CD4-positive, alpha-beta T cell (primary cell): ENCODE results near the gene KLHL2. TPM values are rescaled to one million over a fixed set of nuclear protein-coding genes. Genes with fewer than 3 reads are reported as not detected.
"Not testable (repeated sequence)": the region's sequence is repeated elsewhere in the genome, so short reads cannot be mapped to it uniquely, and the experiment has no call there.

Source experiments
- ATAC-seq: fragments of 200-7000 bp; cut with Tn5 transposase; one replicate; pipeline ENCODE4 v1.10.0; 2022; ENCODE audit warnings: mild to moderate bottlenecking; ENCODE audit not compliant: poor library complexity
- CTCF ChIA-PET: fragments of 350-600 bp; sonication (Branson Sonifier 250); formaldehyde crosslinking; loops from one replicate; lab custom pipeline; 2021; ENCODE audit warnings: antibody characterized with exemption, inconsistent platforms; lab: Charles Lee
- POLR2A ChIA-PET: fragments of 350-600 bp; sonication (Branson Sonifier 250); formaldehyde crosslinking; loops from one replicate; lab custom pipeline; 2021; ENCODE audit warnings: antibody characterized with exemption, inconsistent platforms; lab: Charles Lee
- DNase-seq, 14 experiments: peaks; one replicate each; pipeline ENCODE4 v3.0.0-alpha.2; 2013 to 2020; ENCODE audit warnings: mixed read lengths in 2 of 14
- H3K27ac ChIP-seq, 2 donors: one replicate each; pipeline versions ENCODE4 v1.5.1 to v1.7.0; 2013; ENCODE audit warnings: low read length in 2 of 2, low read depth in 1 of 2, mild to moderate bottlenecking in 1 of 2
- H3K27me3 ChIP-seq, 2 experiments: 1 replicate in 1 of 2; 2 replicates in 1 of 2; pipeline versions ENCODE4 v1.6.1 to v1.7.0; 2013; ENCODE audit warnings: low read length in 2 of 2, control low read depth in 1 of 2, mild to moderate bottlenecking in 1 of 2, moderate library complexity in 1 of 2; ENCODE audit not compliant: insufficient read depth in 2 of 2, control insufficient read depth in 1 of 2
- H3K36me3 ChIP-seq: one replicate; pipeline ENCODE4 v1.6.1; 2013; ENCODE audit warnings: low read length, control low read depth; ENCODE audit not compliant: insufficient read depth
- H3K4me1 ChIP-seq: one replicate; pipeline ENCODE4 v1.6.1; 2013; ENCODE audit warnings: low read length, control low read depth; ENCODE audit not compliant: insufficient read depth
- H3K4me3 ChIP-seq: one replicate; pipeline ENCODE4 v1.5.1; 2013; ENCODE audit warnings: mild to moderate bottlenecking, low read length, moderate library complexity
- H3K9me3 ChIP-seq, 2 experiments: 1 replicate in 1 of 2; 2 replicates in 1 of 2; pipeline versions ENCODE4 v1.6.1 to v1.7.0; 2013; ENCODE audit warnings: low read length in 2 of 2, mild to moderate bottlenecking in 2 of 2, control low read depth in 1 of 2, moderate library complexity in 1 of 2; ENCODE audit not compliant: control insufficient read depth in 1 of 2, insufficient read depth in 1 of 2
- H3K27ac Mint-ChIP-seq: one replicate; pipeline ENCODE4 v1.8.0; 2020; ENCODE audit warnings: mixed read lengths
- H3K27me3 Mint-ChIP-seq: one replicate; pipeline ENCODE4 v1.8.0; 2021; ENCODE audit warnings: mixed read lengths
- H3K36me3 Mint-ChIP-seq: one replicate; pipeline ENCODE4 v1.8.0; 2021; ENCODE audit warnings: low read depth, mixed read lengths
- H3K4me1 Mint-ChIP-seq: one replicate; pipeline ENCODE4 v1.8.0; 2021; ENCODE audit warnings: low read depth, mixed read lengths
- H3K4me3 Mint-ChIP-seq: one replicate; pipeline ENCODE4 v1.8.0; 2020; ENCODE audit warnings: mild to moderate bottlenecking, mixed read lengths
- H3K9me3 Mint-ChIP-seq: one replicate; pipeline ENCODE4 v1.8.0; 2020; ENCODE audit warnings: mixed read lengths
- intact Hi-C, 2 experiments: fragments of 100-400 bp; cut with DNase I in 1 of 2; cut with micrococcal nuclease in 1 of 2; formaldehyde crosslinking; loops; one replicate each; pipeline versions ENCODE4 v1.15.1 to v1.9.0; 2023 to 2025; cut with DNase I, micrococcal nuclease
- total RNA-seq, 174 experiments: library from RNA in 2 of 174; stranded (reverse) in 2 of 174; gene quantifications; one replicate each; pipeline ENCODE4 v1.2.3 and lab custom pipeline; 2021 to 2026
- TF ChIP-seq, protein P1 (sequence below): fragments of 200-600 bp; IDR thresholded peaks from one replicate; pipeline ENCODE4 v1.8.0; 2022; ENCODE audit warnings: antibody characterized with exemption, mild to moderate bottlenecking

Gene KLHL2
- total RNA-seq, 2 experiments from 2014 or later: 19.9 to 20.0 TPM

DNA sequence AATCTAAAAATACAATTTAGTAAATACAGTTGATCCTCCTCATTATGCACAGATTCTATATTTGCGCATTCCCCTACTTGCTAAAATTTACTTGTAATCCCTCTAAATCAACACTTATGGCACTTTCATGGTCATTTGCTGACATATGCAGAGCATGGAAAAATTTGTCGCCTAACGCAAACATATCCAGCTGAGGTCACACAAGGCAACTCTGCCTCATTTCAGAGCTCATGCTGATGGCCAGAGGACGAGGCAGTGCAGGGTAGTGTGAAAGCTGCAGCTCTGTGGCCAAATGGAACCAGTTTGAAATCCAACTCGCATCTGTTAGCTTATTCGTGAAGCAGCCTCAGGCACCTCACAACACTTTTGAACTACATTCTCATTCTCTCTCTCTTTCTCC, 39.7 kb upstream of the KLHL2 start:
- no peaks in the 10 kb centered on the region for H3K4me1 ChIP-seq
- no peak for ATAC-seq
- H3K9me3 ChIP-seq: no peaks in the 10 kb centered on the region
- no peaks in the 10 kb centered on the region for H3K36me3 ChIP-seq
- Mint-ChIP-seq H3K36me3 (no peaks in the 10 kb centered on the region), H3K9me3 (peaks cover 3% of the 10 kb centered on the region), H3K4me3 (no peak overlapping the region), H3K27me3 (peaks cover 12% of the 10 kb centered on the region), H3K27ac (no peak overlapping the region), H3K4me1 (no peaks in the 10 kb centered on the region)
- POLR2A ChIA-PET: no interaction called here
- CTCF ChIA-PET: no interaction called here
- intact Hi-C loops: no loop called here
- H3K4me3 ChIP-seq: no peak overlapping the region
- H3K27ac ChIP-seq: no peak overlapping the region
- TF ChIP-seq, protein P1, sequence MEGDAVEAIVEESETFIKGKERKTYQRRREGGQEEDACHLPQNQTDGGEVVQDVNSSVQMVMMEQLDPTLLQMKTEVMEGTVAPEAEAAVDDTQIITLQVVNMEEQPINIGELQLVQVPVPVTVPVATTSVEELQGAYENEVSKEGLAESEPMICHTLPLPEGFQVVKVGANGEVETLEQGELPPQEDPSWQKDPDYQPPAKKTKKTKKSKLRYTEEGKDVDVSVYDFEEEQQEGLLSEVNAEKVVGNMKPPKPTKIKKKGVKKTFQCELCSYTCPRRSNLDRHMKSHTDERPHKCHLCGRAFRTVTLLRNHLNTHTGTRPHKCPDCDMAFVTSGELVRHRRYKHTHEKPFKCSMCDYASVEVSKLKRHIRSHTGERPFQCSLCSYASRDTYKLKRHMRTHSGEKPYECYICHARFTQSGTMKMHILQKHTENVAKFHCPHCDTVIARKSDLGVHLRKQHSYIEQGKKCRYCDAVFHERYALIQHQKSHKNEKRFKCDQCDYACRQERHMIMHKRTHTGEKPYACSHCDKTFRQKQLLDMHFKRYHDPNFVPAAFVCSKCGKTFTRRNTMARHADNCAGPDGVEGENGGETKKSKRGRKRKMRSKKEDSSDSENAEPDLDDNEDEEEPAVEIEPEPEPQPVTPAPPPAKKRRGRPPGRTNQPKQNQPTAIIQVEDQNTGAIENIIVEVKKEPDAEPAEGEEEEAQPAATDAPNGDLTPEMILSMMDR: no peak
- DNase-seq: no peak
- H3K27me3 ChIP-seq: peaks cover 0 to 2% of the 10 kb centered on the region in 2 experiments

DNA sequence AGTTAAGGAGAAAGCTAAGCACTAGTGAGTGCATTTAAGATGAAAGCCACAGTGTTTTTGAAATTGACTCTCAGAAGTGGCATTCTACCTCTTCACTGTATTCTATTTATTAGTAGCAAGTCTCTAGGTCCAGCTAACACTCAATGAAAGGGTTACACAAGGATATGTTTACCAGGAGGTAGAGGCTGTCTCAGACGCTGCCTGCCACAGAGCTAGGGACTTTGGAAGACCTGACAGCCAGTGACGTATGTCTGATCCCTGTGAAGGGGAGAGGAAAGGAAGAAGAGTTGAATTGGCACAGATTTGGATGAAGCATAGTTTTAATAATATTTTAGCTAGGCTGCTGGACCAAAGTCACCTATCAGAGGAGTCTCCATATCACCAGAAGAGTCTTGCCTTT, 36.5 kb upstream of the KLHL2 start:
- H3K27me3 ChIP-seq: no peaks in the 10 kb centered on the region
- no peak overlapping the region for H3K4me3 ChIP-seq
- Mint-ChIP-seq H3K4me3 (no peak overlapping the region), H3K4me1 (no peaks in the 10 kb centered on the region), H3K27me3 (peaks cover 16% of the 10 kb centered on the region), H3K36me3 (no peaks in the 10 kb centered on the region), H3K27ac (no peak overlapping the region), H3K9me3 (peaks cover 3% of the 10 kb centered on the region)
- TF ChIP-seq, protein P1: no peak
- no peaks in the 10 kb centered on the region for H3K9me3 ChIP-seq
- DNase-seq: no peak
- H3K36me3 ChIP-seq: no peaks in the 10 kb centered on the region
- ATAC-seq: no peak
- POLR2A ChIA-PET: interaction anchor here (0.7 kb wide), 1 partner anchor 1387 kb away, joined by 3 read pairs; no protein-coding TSS in a partner anchor
- CTCF ChIA-PET: no interaction called here
- intact Hi-C loops: no loop called here
- no peak overlapping the region for H3K27ac ChIP-seq
- no peaks in the 10 kb centered on the region for H3K4me1 ChIP-seq

GRCh38 chr4:165175470-165175869, 31.9 kb upstream of the KLHL2 start:
- intact Hi-C loops, H3K9me3 ChIP-seq, H3K4me3 Mint-ChIP-seq, H3K36me3 Mint-ChIP-seq, H3K4me1 ChIP-seq, H3K27ac ChIP-seq, POLR2A ChIA-PET, H3K27me3 ChIP-seq, ATAC-seq, H3K36me3 ChIP-seq, DNase-seq, H3K9me3 Mint-ChIP-seq, CTCF ChIA-PET, H3K27me3 Mint-ChIP-seq, H3K27ac Mint-ChIP-seq, H3K4me1 Mint-ChIP-seq, H3K4me3 ChIP-seq: not testable (repeated sequence)

DNA sequence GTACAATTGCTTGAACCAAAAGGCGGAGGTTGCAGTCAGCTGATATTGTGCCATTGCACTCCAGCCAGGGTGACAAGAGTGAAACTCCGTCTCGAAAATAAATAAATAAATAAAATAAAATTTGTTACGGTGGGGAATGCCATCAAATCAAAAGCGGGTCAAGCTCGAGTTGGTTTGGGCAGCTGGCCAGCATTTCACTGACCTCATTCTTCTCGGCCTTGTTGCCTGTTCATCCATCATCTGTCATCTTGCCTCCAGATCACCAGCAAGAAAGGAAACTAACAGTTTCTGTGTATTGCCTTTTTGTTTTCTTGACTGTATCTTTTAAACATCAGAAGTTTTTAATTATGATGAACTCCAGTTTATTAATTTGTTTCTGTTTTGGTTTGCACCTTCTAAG, 31.5 kb upstream of the KLHL2 start:
- intact Hi-C loops: no loop called here
- CTCF ChIA-PET: no interaction called here
- H3K27me3 Mint-ChIP-seq: peaks cover 8% of the 10 kb centered on the region

More for the DNA sequence above, 31.5 kb upstream of the KLHL2 start:
- H3K4me1 ChIP-seq: no peaks in the 10 kb centered on the region
- no peak overlapping the region for H3K4me3 ChIP-seq
- Mint-ChIP-seq H3K9me3 (no peaks in the 10 kb centered on the region), H3K4me1 (no peaks in the 10 kb centered on the region), H3K36me3 (no peaks in the 10 kb centered on the region), H3K27ac (no peak overlapping the region), H3K4me3 (no peak overlapping the region)
- no peak overlapping the region for H3K27ac ChIP-seq
- POLR2A ChIA-PET: no interaction called here
- no peaks in the 10 kb centered on the region for H3K9me3 ChIP-seq
- TF ChIP-seq, protein P1: no peak
- no peaks in the 10 kb centered on the region for H3K36me3 ChIP-seq
- no peaks in the 10 kb centered on the region for H3K27me3 ChIP-seq
- DNase-seq (no peak), ATAC-seq (no peak)
